ENCODE measurements around the gene DMBT1. TPM values are rescaled to one million over a fixed set of nuclear protein-coding genes. Genes with fewer than 3 reads are reported as not detected.

Gene DMBT1
- total and polyA plus RNA-seq, 2 donors from 2014 or later, result 0.06 TPM; not detected in 1

DNA sequence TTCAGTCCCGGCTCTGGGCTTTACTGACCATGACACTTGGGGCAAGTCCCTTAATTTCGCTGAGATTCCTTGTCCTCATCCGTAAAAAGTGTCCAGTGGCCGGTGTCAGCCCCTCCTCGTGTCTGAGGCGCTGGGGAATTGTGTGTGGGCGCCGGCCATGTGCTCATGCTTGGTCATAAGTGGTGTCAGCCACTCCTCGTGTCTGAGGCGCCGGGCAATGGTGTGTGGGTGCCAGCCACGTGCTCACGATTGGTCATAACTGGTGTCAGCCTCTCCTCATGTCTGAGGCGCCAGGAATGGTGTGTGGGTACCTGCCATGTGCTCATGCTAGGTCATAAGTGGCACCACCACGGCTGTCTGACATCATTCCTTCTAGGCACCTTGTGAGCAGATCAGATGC lies 40.7 kb upstream of the DMBT1 start:
- H3K27me3 ChIP-seq (ENCODE audit: control insufficient read depth, insufficient read depth, low read length), result no peaks in the 10 kb centered on the region
- no peak overlapping the region for H3K4me3 ChIP-seq (ENCODE audit: low read length in 3 of 3)
- DNase-seq (no peak), FAIRE-seq (no peak)
- TF ChIP-seq, protein P1, sequence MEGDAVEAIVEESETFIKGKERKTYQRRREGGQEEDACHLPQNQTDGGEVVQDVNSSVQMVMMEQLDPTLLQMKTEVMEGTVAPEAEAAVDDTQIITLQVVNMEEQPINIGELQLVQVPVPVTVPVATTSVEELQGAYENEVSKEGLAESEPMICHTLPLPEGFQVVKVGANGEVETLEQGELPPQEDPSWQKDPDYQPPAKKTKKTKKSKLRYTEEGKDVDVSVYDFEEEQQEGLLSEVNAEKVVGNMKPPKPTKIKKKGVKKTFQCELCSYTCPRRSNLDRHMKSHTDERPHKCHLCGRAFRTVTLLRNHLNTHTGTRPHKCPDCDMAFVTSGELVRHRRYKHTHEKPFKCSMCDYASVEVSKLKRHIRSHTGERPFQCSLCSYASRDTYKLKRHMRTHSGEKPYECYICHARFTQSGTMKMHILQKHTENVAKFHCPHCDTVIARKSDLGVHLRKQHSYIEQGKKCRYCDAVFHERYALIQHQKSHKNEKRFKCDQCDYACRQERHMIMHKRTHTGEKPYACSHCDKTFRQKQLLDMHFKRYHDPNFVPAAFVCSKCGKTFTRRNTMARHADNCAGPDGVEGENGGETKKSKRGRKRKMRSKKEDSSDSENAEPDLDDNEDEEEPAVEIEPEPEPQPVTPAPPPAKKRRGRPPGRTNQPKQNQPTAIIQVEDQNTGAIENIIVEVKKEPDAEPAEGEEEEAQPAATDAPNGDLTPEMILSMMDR (IDR thresholded peaks at IDR 0.05; ENCODE audit: borderline replicate concordance, extremely low read depth, insufficient read depth), result no peak
- H3K9ac ChIP-seq (ENCODE audit: low read length in 3 of 3), result no peak overlapping the region
- no peaks in the 10 kb centered on the region for H3K36me3 ChIP-seq (ENCODE audit: control insufficient read depth in 2 of 3, insufficient read depth in 3 of 3, low read length in 3 of 3)
- intact Hi-C loops (cut with DNase I), result no loop called here
- H3K27ac ChIP-seq (ENCODE audit: low read depth in 2 of 2, low read length in 2 of 2), result no peak overlapping the region
- no peaks in the 10 kb centered on the region for H3K4me1 ChIP-seq (ENCODE audit: control insufficient read depth in 2 of 3, insufficient read depth in 2 of 3, low read depth in 1 of 3, low read length in 3 of 3)
- no peaks in the 10 kb centered on the region for H3K9me3 ChIP-seq (ENCODE audit: control insufficient read depth in 2 of 3, insufficient read depth in 1 of 3, low read length in 3 of 3)

DNA sequence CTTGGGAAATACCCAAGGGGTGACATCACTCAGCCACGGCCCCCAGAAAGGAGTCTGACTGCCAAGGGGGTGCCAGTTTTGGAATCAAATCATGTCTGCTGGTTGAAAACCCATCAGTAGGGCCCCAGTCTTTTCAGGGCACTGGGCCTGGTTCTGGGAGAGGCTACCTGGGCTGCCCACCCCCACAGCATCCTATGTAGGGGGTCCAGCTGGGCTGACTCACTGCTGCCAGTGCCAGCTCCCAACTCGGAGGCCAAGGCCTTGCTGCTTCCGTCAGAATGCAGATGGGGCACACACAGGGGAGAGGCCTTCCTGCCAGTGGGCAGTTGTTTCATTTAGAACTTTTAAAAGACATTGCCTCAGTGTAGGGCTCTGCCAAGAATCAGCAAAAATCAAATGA lies 39.5 kb upstream of the DMBT1 start:
- Histone ChIP-seq H3K9ac (ENCODE audit: low read length in 3 of 3) (no peak overlapping the region), H3K9me3 (ENCODE audit: control insufficient read depth in 2 of 3, insufficient read depth in 1 of 3, low read length in 3 of 3) (no peaks in the 10 kb centered on the region), H3K27me3 (ENCODE audit: control insufficient read depth, insufficient read depth, low read length) (no peaks in the 10 kb centered on the region), H3K36me3 (ENCODE audit: control insufficient read depth in 2 of 3, insufficient read depth in 3 of 3, low read length in 3 of 3) (no peaks in the 10 kb centered on the region), H3K4me3 (ENCODE audit: low read length in 3 of 3) (no peak overlapping the region), H3K4me1 (ENCODE audit: control insufficient read depth in 2 of 3, insufficient read depth in 2 of 3, low read depth in 1 of 3, low read length in 3 of 3) (no peaks in the 10 kb centered on the region), H3K27ac (ENCODE audit: low read depth in 2 of 2, low read length in 2 of 2) (no peak overlapping the region)
- DNase-seq (peak in 1 of 5 donors; percentile 15), FAIRE-seq (no peak)
- TF ChIP-seq, protein P1 (IDR thresholded peaks at IDR 0.05; ENCODE audit: borderline replicate concordance, extremely low read depth, insufficient read depth), result no peak
- intact Hi-C loops (cut with DNase I), result no loop called here

DNA sequence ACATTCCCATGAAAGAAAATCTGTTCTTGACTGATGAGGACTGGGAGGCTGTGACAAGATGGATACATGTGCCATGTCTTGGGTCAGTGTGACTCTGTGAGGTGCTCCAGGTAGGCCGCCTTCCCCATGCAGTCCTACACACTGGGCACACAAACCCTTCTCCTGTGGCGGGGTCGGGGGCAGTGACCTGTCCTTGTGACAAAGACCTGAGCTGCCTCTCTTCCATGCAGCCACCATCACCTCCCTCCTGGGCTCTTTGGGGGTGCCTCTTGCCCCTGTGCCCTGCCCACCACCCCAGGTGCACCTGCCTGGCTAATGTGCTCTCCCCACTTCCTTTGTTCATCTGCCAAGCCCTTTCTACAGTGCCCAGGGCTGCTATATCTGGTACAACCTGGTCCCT lies 35.7 kb upstream of the DMBT1 start:
- DNase-seq (peak in 1 of 5 donors; percentile 26), FAIRE-seq (no peak)
- intact Hi-C loops (cut with DNase I), result no loop called here

More for the DNA sequence above, 35.7 kb upstream of the DMBT1 start:
- TF ChIP-seq, protein P1 (IDR thresholded peaks at IDR 0.05; ENCODE audit: borderline replicate concordance, extremely low read depth, insufficient read depth), result no peak
- Histone ChIP-seq H3K27me3 (ENCODE audit: control insufficient read depth, insufficient read depth, low read length) (no peaks in the 10 kb centered on the region), H3K9me3 (ENCODE audit: control insufficient read depth in 2 of 3, insufficient read depth in 1 of 3, low read length in 3 of 3) (no peaks in the 10 kb centered on the region), H3K9ac (ENCODE audit: low read length in 3 of 3) (no peak overlapping the region), H3K36me3 (ENCODE audit: control insufficient read depth in 2 of 3, insufficient read depth in 3 of 3, low read length in 3 of 3) (no peaks in the 10 kb centered on the region), H3K4me3 (ENCODE audit: low read length in 3 of 3) (no peak overlapping the region), H3K27ac (ENCODE audit: low read depth in 2 of 2, low read length in 2 of 2) (no peak overlapping the region), H3K4me1 (ENCODE audit: control insufficient read depth in 2 of 3, insufficient read depth in 2 of 3, low read depth in 1 of 3, low read length in 3 of 3) (no peaks in the 10 kb centered on the region)
